K562 (cell line): ENCODE results near the gene KAT2B. TPM values are rescaled to one million over a fixed set of nuclear protein-coding genes. Genes with fewer than 3 reads are reported as not detected.

Experiments used
- ATAC-seq: fragments of 200-7000 bp; cut with Tn5 transposase; 3 replicates; pipeline ENCODE4 v1.9.1; 2020; ENCODE audit warnings: moderate library complexity
- BruUV-seq: library from RNA; stranded (reverse); fragments of 400-500 nt; replicated peaks from 2 replicates; lab custom pipeline; 2021; lab: Mats Ljungman, UMichigan
- CTCF ChIA-PET: fragments of 300-600 bp; formaldehyde crosslinking; extraction: SDS; loops from one replicate; lab custom pipeline; 2021; ENCODE audit warnings: low intra/inter-chr PET ratio; lab: Yijun Ruan, JAX
- POLR2A ChIA-PET: fragments of 300-600, 350-650 bp; sonication (Branson Sonifier 250); formaldehyde crosslinking; extraction: SDS; loops from one replicate; lab custom pipeline; 2021; ENCODE audit warnings: antibody characterized with exemption, inconsistent platforms; lab: Yijun Ruan, JAX
- DNase-seq, 4 experiments: peaks; one replicate each; pipeline versions ENCODE4 v3.0.0 to v3.0.0-alpha.2; 2011 to 2018; ENCODE audit warnings: low spot score in 3 of 4, mixed read lengths in 3 of 4; ENCODE audit errors: extremely low read depth in 1 of 4
- FAIRE-seq: peaks from 2 replicates; lab custom pipeline; 2011; peaks lifted over from hg19 to GRCh38; lab: Jason Lieb, UNC
- H2AFZ ChIP-seq: 2 replicates; pipeline ENCODE4 v1.6.0; 2011; ENCODE audit warnings: low read depth, low read length, control low read depth, inconsistent platforms
- H3K27ac ChIP-seq: fragments of 200-600 bp; 3 replicates; pipeline ENCODE4 v1.8.0; 2011; ENCODE audit warnings: low read depth, mild to moderate bottlenecking, control low read depth, inconsistent platforms, low read length, moderate library complexity, mixed read lengths; ENCODE audit errors: extremely low read depth
- H3K27me3 ChIP-seq, 2 experiments: fragments of 300-600 bp in 1 of 2; 2 replicates in 1 of 2; 3 replicates in 1 of 2; pipeline versions ENCODE4 v1.6.0 to v1.8.0; 2011; ENCODE audit warnings: inconsistent platforms in 2 of 2, low read length in 2 of 2, mild to moderate bottlenecking in 1 of 2, mixed read lengths in 1 of 2, moderate library complexity in 1 of 2; ENCODE audit not compliant: control insufficient read depth in 2 of 2, insufficient read depth in 2 of 2
- H3K36me3 ChIP-seq: fragments of 300-600 bp; 3 replicates; pipeline ENCODE4 v1.8.0; 2011; ENCODE audit warnings: mild to moderate bottlenecking, low read length, inconsistent platforms; ENCODE audit not compliant: control insufficient read depth, insufficient read depth
- H3K4me1 ChIP-seq, 2 experiments: fragments of 200-600 bp in 1 of 2; replicated peaks in 1 of 2; 2 replicates in 1 of 2; 3 replicates in 1 of 2; pipeline versions ENCODE4 v1.5.1 to v1.8.0; 2011; ENCODE audit warnings: inconsistent platforms in 2 of 2, low read length in 2 of 2, mild to moderate bottlenecking in 1 of 2, mixed read lengths in 1 of 2, moderate library complexity in 1 of 2; ENCODE audit not compliant: control insufficient read depth in 2 of 2, insufficient read depth in 2 of 2
- H3K4me2 ChIP-seq: 2 replicates; pipeline ENCODE4 v1.6.1; 2011; ENCODE audit warnings: low read length, control low read depth, inconsistent platforms, mixed read lengths; ENCODE audit not compliant: insufficient read depth
- H3K4me3 ChIP-seq: fragments of 200-600 bp; sonication (generic), shearing (Covaris generic); 2 replicates; pipeline ENCODE4 v1.5.1; 2016; ENCODE audit warnings: control low read depth, inconsistent platforms
- H3K79me2 ChIP-seq: fragments of 200-600 bp; 3 replicates; pipeline ENCODE4 v1.8.0; 2011; ENCODE audit warnings: low read length, inconsistent platforms; ENCODE audit not compliant: control insufficient read depth, insufficient read depth
- H3K9ac ChIP-seq, 2 experiments: 2 replicates each; pipeline versions ENCODE4 v1.6.0 to v1.6.1; 2011; ENCODE audit warnings: low read depth in 2 of 2, low read length in 2 of 2, control low read depth in 1 of 2, inconsistent platforms in 1 of 2, mild to moderate bottlenecking in 1 of 2, mixed read lengths in 1 of 2; ENCODE audit not compliant: insufficient read depth in 1 of 2
- H3K9me1 ChIP-seq: one replicate; pipeline ENCODE4 v1.6.0; 2011; ENCODE audit warnings: inconsistent platforms, mild to moderate bottlenecking, low read length, moderate library complexity; ENCODE audit not compliant: control insufficient read depth, insufficient read depth
- H3K9me3 ChIP-seq: replicated peaks from 2 replicates; pipeline ENCODE4 v1.5.1; 2011; ENCODE audit warnings: low read depth, low read length, inconsistent platforms; ENCODE audit not compliant: control insufficient read depth, insufficient read depth
- H4K20me1 ChIP-seq: replicated peaks from 2 replicates; pipeline ENCODE4 v1.6.1; 2011; ENCODE audit warnings: low read length, inconsistent platforms, mixed read lengths; ENCODE audit not compliant: control insufficient read depth, insufficient read depth
- CSDE1 ChIP-seq, 2 experiments: fragments of 450-650 bp; IDR thresholded peaks; 2 replicates each; pipeline ENCODE4 v1.6.1; 2016; ENCODE audit warnings: mild to moderate bottlenecking in 1 of 2
- CXXC5 ChIP-seq: fragments of 250-450 bp; sonication (Bioruptor Pico); IDR thresholded peaks from 2 replicates; pipeline ENCODE4 v1.8.0; 2022; ENCODE audit warnings: inconsistent platforms, mild to moderate bottlenecking, moderate library complexity
- PHB2 ChIP-seq: fragments of 450-650 bp; IDR thresholded peaks from 2 replicates; pipeline ENCODE4 v1.6.1; 2017; ENCODE audit warnings: low read depth
- PPARD ChIP-seq: fragments of 250-450 bp; sonication (Bioruptor Pico); IDR thresholded peaks from 2 replicates; pipeline ENCODE4 v1.8.0; 2022; ENCODE audit warnings: inconsistent platforms, mild to moderate bottlenecking, moderate library complexity
- ZNF282 ChIP-seq: sonication (generic); formaldehyde crosslinking; IDR thresholded peaks from 2 replicates; pipeline ENCODE4 v1.8.1; 2023; ENCODE audit warnings: missing genetic modification reagents
- in situ Hi-C: fragments of 300-500 bp; cut with MboI; formaldehyde crosslinking; loops from 4 replicates; pipeline ENCODE4 v1.15.0; 2018; ENCODE audit warnings: inconsistent platforms, mixed read lengths
- intact Hi-C: fragments of 100-400 bp; cut with micrococcal nuclease; formaldehyde crosslinking; loops from 2 replicates; pipeline ENCODE4 v1.14.2; 2022
- polyA plus RNA-seq, 8 experiments: library from polyadenylated mRNA; depleted of rRNA in 4 of 8; stranded (reverse) in 5 of 8; unstranded in 3 of 8; fragments of >200 nt; fragmentation: Nextera tagmentation in 2 of 8; fragmentation: Illumina TruSeq in 1 of 8; extraction: Ambion mirVana in 2 of 8; extraction: Trizol in 1 of 8; gene quantifications; 2 replicates each; pipeline versions ENCODE4 v1.2.1 to v1.2.3, GENCODE V29; 2011 to 2014; ENCODE audit warnings: inconsistent platforms in 1 of 8, missing spikeins in 1 of 8
- total RNA-seq, 7 experiments: library from RNA; depleted of rRNA in 6 of 7; stranded (reverse); fragments of >200 nt in 6 of 7; fragmentation: Illumina TruSeq in 2 of 7; extraction: Trizol in 2 of 7; gene quantifications; 2 replicates each; pipeline versions ENCODE4 v1.2.1 to v1.2.3, GENCODE V29; 2011 to 2021; ENCODE audit warnings: low replicate concordance in 1 of 7
- TF ChIP-seq, protein P1 (sequence below): fragments of 250-450 bp; sonication (Bioruptor Pico); IDR thresholded peaks from 2 replicates; pipeline ENCODE4 v1.4.0; 2020; ENCODE audit warnings: mild to moderate bottlenecking, moderate library complexity

The KAT2B gene
- total and polyA plus RNA-seq, 9 of the 15 experiments (the other 6 are each of a cell fraction or from before 2014, with no cell fraction given), result 3.3 to 14.9 (median 12.2) TPM

GRCh38 chr3:20069178-20069532 is 28.9 kb downstream of the KAT2B start:
- H3K27me3 ChIP-seq, result no peaks in the 10 kb centered on the region
- ChIA-PET CTCF (no interaction called here), POLR2A (interaction anchor here (0.6 kb wide), 1 partner anchor 46 kb away, joined by 3 read pairs; no protein-coding TSS in a partner anchor)
- H3K79me2 ChIP-seq, result peaks cover 32% of the 10 kb centered on the region; the same call in 2 of the 3 replicates
- no peak overlapping the region for H3K4me2 ChIP-seq
- DNase-seq, result no peak
- in situ Hi-C loops, result no loop called here
- H3K4me3 ChIP-seq, result no peak overlapping the region
- H2AFZ ChIP-seq, result no peak overlapping the region
- no peaks in the 10 kb centered on the region for H3K9me1 ChIP-seq
- no peak overlapping the region for H3K9ac ChIP-seq
- no TSS peak for BruUV-seq
- H3K4me1 ChIP-seq, result peaks cover 0 to 31% of the 10 kb centered on the region in 2 experiments; a peak in 4 of 5 replicates
- H3K27ac ChIP-seq, result no peak overlapping the region
- no peak for TF ChIP-seq PHB2
- TF ChIP-seq PPARD, result no peak
- TF ChIP-seq ZNF282 (CRISPR knock-in tag), result no peak
- no peak for TF ChIP-seq CSDE1 (IDR thresholded peaks at IDR 0.05)
- TF ChIP-seq, protein P1, sequence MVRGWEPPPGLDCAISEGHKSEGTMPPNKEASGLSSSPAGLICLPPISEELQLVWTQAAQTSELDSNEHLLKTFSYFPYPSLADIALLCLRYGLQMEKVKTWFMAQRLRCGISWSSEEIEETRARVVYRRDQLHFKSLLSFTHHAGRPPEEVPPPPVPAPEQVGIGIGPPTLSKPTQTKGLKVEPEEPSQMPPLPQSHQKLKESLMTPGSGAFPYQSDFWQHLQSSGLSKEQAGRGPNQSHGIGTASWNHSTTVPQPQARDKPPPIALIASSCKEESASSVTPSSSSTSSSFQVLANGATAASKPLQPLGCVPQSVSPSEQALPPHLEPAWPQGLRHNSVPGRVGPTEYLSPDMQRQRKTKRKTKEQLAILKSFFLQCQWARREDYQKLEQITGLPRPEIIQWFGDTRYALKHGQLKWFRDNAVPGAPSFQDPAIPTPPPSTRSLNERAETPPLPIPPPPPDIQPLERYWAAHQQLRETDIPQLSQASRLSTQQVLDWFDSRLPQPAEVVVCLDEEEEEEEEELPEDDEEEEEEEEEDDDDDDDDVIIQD (CRISPR knock-in tag), result no peak
- TF ChIP-seq CXXC5 (CRISPR knock-in tag), result no peak
- peaks cover 7% of the 10 kb centered on the region; the same call in 1 of the 2 replicates for H4K20me1 ChIP-seq
- FAIRE-seq, result no peak
- H3K36me3 ChIP-seq, result peaks cover 3% of the 10 kb centered on the region; the same call in 1 of the 3 replicates
- ATAC-seq, result no peak
- intact Hi-C loops, result no loop called here
- H3K9me3 ChIP-seq, result no peaks in the 10 kb centered on the region
